ENCODE results near the gene MMADHC. TPM values are rescaled to one million over a fixed set of nuclear protein-coding genes. Genes with fewer than 3 reads are reported as not detected.

The MMADHC gene
- total RNA-seq, 1 experiment from 2014 or later = 149 TPM

DNA sequence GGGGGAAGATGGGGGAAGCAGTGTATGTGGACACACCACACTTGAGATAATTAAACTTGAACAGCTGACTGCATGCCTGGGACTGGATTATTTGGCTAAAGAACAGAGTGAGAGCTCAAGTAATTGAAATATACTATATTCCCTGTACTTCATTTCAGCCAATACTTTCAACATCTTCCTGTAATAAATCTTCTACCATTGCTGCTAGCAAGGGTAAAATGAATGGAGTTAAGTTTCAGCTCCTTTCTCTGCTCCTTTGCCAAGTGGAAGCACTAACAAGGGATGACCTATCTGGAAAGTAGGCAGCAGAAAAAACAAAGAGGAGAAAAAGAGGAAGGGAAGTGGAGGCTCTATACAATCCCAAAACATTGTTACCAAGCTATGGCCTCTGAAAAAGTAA, 50.9 kb downstream of the MMADHC start:
- Histone ChIP-seq H3K9ac (ENCODE audit: extremely low read depth, insufficient read length, low read length) (no peak overlapping the region), H4K20me1 (ENCODE audit: control insufficient read depth, insufficient read depth, insufficient read length) (no peaks in the 10 kb centered on the region), H3T11ph (ENCODE audit: low read length) (no peak overlapping the region), H4K91ac (ENCODE audit: insufficient read length, low read depth, low read length) (no peak overlapping the region), H4K5ac (ENCODE audit: insufficient read length, low read depth, low read length) (no peak overlapping the region), H3K27me3 (ENCODE audit: insufficient read depth, low read length) (no peaks in the 10 kb centered on the region), H3K23me2 (ENCODE audit: insufficient read length, low read depth, low read length, poor library complexity, severe bottlenecking) (no peaks in the 10 kb centered on the region), H2AFZ (ENCODE audit: low read length) (no peak overlapping the region), H3K27ac (ENCODE audit: insufficient read length, low read depth, low read length) (no peak overlapping the region), H2BK20ac (ENCODE audit: low read depth, low read length, poor library complexity, severe bottlenecking) (no peak overlapping the region), H2BK12ac (ENCODE audit: insufficient read length, low read depth, low read length) (no peak overlapping the region), H2BK120ac (ENCODE audit: low read depth, low read length, poor library complexity, severe bottlenecking) (no peak overlapping the region), H3K79me1 (ENCODE audit: insufficient read depth, low read depth, low read length, poor library complexity, severe bottlenecking) (no peaks in the 10 kb centered on the region), H3K14ac (ENCODE audit: insufficient read depth, low read length) (no peak overlapping the region), H2BK5ac (ENCODE audit: insufficient read length, low read length) (no peak overlapping the region), H2BK15ac (ENCODE audit: low read depth, low read length) (no peak overlapping the region), H3K56ac (ENCODE audit: insufficient read length, low read depth, low read length) (no peak overlapping the region), H3K4me1 (ENCODE audit: insufficient read depth, low read length) (no peaks in the 10 kb centered on the region), H2AK5ac (ENCODE audit: insufficient read length, low read length) (no peak overlapping the region), H3K4me2 (ENCODE audit: insufficient read depth, insufficient read length, low read length) (no peak overlapping the region), H4K8ac (replicated peaks; ENCODE audit: insufficient read length, low read depth, low read length) (no peak overlapping the region), H3K23ac (ENCODE audit: insufficient read length, low read depth, low read length) (no peak overlapping the region), H3K18ac (ENCODE audit: insufficient read length, low read depth, low read length) (no peak overlapping the region), H3K4ac (ENCODE audit: low read depth, low read length) (no peak overlapping the region), H3K9me3 (ENCODE audit: control insufficient read depth, low read depth, low read length) (no peaks in the 10 kb centered on the region), H3K79me2 (ENCODE audit: insufficient read depth, low read length) (no peaks in the 10 kb centered on the region)
- no peaks in the 10 kb centered on the region for H3K4me1 Mint-ChIP-seq
- H3K9me3 Mint-ChIP-seq = no peaks in the 10 kb centered on the region
- peaks cover 2% of the 10 kb centered on the region; the same call in 1 of the 2 replicates for H3K27me3 Mint-ChIP-seq (ENCODE audit: low read depth)
- H3K36me3 Mint-ChIP-seq (ENCODE audit: insufficient read depth in 1 of 3, low read depth in 3 of 3) = no peaks in the 10 kb centered on the region
- TF ChIP-seq, protein P1, sequence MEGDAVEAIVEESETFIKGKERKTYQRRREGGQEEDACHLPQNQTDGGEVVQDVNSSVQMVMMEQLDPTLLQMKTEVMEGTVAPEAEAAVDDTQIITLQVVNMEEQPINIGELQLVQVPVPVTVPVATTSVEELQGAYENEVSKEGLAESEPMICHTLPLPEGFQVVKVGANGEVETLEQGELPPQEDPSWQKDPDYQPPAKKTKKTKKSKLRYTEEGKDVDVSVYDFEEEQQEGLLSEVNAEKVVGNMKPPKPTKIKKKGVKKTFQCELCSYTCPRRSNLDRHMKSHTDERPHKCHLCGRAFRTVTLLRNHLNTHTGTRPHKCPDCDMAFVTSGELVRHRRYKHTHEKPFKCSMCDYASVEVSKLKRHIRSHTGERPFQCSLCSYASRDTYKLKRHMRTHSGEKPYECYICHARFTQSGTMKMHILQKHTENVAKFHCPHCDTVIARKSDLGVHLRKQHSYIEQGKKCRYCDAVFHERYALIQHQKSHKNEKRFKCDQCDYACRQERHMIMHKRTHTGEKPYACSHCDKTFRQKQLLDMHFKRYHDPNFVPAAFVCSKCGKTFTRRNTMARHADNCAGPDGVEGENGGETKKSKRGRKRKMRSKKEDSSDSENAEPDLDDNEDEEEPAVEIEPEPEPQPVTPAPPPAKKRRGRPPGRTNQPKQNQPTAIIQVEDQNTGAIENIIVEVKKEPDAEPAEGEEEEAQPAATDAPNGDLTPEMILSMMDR (conservative IDR thresholded peaks at IDR 0.05) = no peak
- no peak overlapping the region for H3K4me3 Mint-ChIP-seq
- DNase-seq = no peak
- no peak overlapping the region for H3K27ac Mint-ChIP-seq

Data from H9 (cell line).